ENCODE measurements around the gene HELZ.
"Not testable (repeated sequence)": the region's sequence is repeated elsewhere in the genome, so short reads cannot be mapped to it uniquely, and the experiment has no call there.

The HELZ gene

DNA sequence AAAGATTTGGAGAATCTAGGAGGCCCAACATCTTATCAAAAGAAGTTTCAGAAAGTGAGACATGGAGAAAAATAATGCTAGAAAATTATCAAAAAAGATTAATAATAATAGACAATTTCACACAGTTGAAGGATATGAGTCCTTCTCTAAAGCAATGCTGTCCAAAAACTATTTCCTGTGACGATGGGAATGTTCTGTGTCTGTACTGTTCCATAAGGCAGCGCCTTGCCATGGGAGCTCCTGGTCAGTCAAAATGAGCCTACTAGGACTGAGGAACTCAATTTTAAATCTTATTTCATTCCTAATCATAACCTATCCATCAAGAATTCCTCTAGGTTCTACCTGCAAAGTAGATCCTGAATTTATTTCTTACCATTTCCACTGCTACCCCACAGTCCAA, 151.6 kb downstream of the HELZ start:
- H3K27ac ChIP-seq (ENCODE audit: extremely low read depth, low read depth, low read length): no peak overlapping the region
- peaks cover 3% of the 10 kb centered on the region; the same call in 1 of the 2 replicates for H3K9me3 ChIP-seq (ENCODE audit: control insufficient read depth, insufficient read depth, low read depth, low read length)
- CTCF ChIA-PET: interaction anchor here (0.7 kb wide), 1 partner anchor 673 kb away, joined by 3 read pairs; no protein-coding TSS in a partner anchor
- no peak for TF ChIP-seq ZNF248 (tag by site-specific recombination; IDR thresholded peaks at IDR 0.05)
- TF ChIP-seq ZNF785 (tag by site-specific recombination; IDR thresholded peaks at IDR 0.05): no peak
- no peak for TF ChIP-seq ZNF585B (tag by site-specific recombination; IDR thresholded peaks at IDR 0.05)
- TF ChIP-seq YY2 (tag by site-specific recombination; IDR thresholded peaks at IDR 0.05): no peak
- TF ChIP-seq WT1 (tag by site-specific recombination; IDR thresholded peaks at IDR 0.05): no peak
- no peak for TF ChIP-seq ZBTB7A (tag by site-specific recombination; IDR thresholded peaks at IDR 0.05; ENCODE audit: low read depth)
- TF ChIP-seq ZNF529 (tag by site-specific recombination; IDR thresholded peaks at IDR 0.05; ENCODE audit: insufficient replicate concordance): no peak
- peaks cover 4 to 12% of the 10 kb centered on the region in 2 experiments for H3K36me3 ChIP-seq (ENCODE audit: control insufficient read depth in 2 of 2, insufficient read depth in 1 of 2, low read length in 2 of 2)
- POLR2A ChIA-PET: no interaction called here
- no peak overlapping the region for H3K4me3 ChIP-seq (ENCODE audit: low read depth, low read length)
- H3K4me1 ChIP-seq (ENCODE audit: control insufficient read depth, insufficient read depth, low read length): no peaks in the 10 kb centered on the region

DNA sequence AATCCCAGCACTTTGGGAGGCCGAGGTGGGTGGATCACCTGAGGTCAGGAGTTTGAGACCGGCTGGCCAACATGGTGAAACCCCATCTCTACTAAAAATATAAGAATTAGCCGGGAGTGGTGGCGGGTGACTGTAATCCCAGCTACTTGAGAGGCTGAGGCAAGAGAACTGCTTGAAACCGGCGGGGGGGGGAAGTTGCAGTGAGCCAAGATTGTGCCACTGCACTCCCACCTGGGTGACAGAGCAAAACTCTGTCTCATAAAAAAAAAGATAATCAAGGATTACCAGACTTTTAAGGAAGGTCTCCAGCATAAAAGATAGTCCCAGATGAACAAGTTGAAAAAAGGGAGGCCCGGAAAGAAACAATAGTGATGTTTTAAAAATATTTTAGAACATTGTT, 152.3 kb downstream of the HELZ start:
- not testable (repeated sequence) for H3K9me3 ChIP-seq (ENCODE audit: control insufficient read depth, insufficient read depth, low read depth, low read length); H3K4me3 ChIP-seq (ENCODE audit: low read depth, low read length); H3K4me1 ChIP-seq (ENCODE audit: control insufficient read depth, insufficient read depth, low read length); H3K27ac ChIP-seq (ENCODE audit: extremely low read depth, low read depth, low read length)
- POLR2A ChIA-PET: interaction anchor here (0.7 kb wide), 1 partner anchor 92 kb away, joined by 4 read pairs; no protein-coding TSS in a partner anchor
- CTCF ChIA-PET: interaction anchor here (0.7 to 1.7 kb wide), 2 partner anchors 11 to 674 kb away, joined by 3 to 5 read pairs; no protein-coding TSS in a partner anchor
- H3K36me3 ChIP-seq (ENCODE audit: control insufficient read depth in 2 of 2, insufficient read depth in 1 of 2, low read length in 2 of 2): peaks cover 4 to 16% of the 10 kb centered on the region in 2 experiments

GRCh38 chr17:67092291-67092690, 152.7 kb downstream of the HELZ start:
- H3K27ac ChIP-seq (ENCODE audit: extremely low read depth, low read depth, low read length): no peak overlapping the region
- CTCF ChIA-PET: interaction anchor here (0.7 to 1.7 kb wide), 2 partner anchors 11 to 40 kb away, joined by 5 read pairs; no protein-coding TSS in a partner anchor
- TF ChIP-seq ZNF623 (tag by site-specific recombination; IDR thresholded peaks at IDR 0.05): no peak
- POLR2A ChIA-PET: interaction anchor here (0.7 kb wide), 1 partner anchor 92 kb away, joined by 4 read pairs; no protein-coding TSS in a partner anchor
- peaks cover 4 to 18% of the 10 kb centered on the region in 2 experiments for H3K36me3 ChIP-seq (ENCODE audit: control insufficient read depth in 2 of 2, insufficient read depth in 1 of 2, low read length in 2 of 2)
- H3K4me1 ChIP-seq (ENCODE audit: control insufficient read depth, insufficient read depth, low read length): no peaks in the 10 kb centered on the region
- peaks cover 3% of the 10 kb centered on the region; the same call in 1 of the 2 replicates for H3K9me3 ChIP-seq (ENCODE audit: control insufficient read depth, insufficient read depth, low read depth, low read length)
- no peak overlapping the region for H3K4me3 ChIP-seq (ENCODE audit: low read depth, low read length)

GRCh38 chr17:67090341-67090740, 154.7 kb downstream of the HELZ start:
- Histone ChIP-seq H3K4me3 (ENCODE audit: low read depth, low read length) (no peak overlapping the region), H3K27ac (ENCODE audit: extremely low read depth, low read depth, low read length) (no peak overlapping the region), H3K4me1 (ENCODE audit: control insufficient read depth, insufficient read depth, low read length) (no peaks in the 10 kb centered on the region), H3K9me3 (ENCODE audit: control insufficient read depth, insufficient read depth, low read depth, low read length) (peaks cover 3% of the 10 kb centered on the region; the same call in 1 of the 2 replicates), H3K36me3 (ENCODE audit: control insufficient read depth in 2 of 2, insufficient read depth in 1 of 2, low read length in 2 of 2) (peaks cover 13 to 32% of the 10 kb centered on the region in 2 experiments)
- CTCF ChIA-PET: interaction anchor here (0.7 to 1.3 kb wide), 2 partner anchors 23 to 698 kb away, joined by 4 to 9 read pairs; no protein-coding TSS in a partner anchor
- TF ChIP-seq ZNF324 (tag by site-specific recombination; IDR thresholded peaks at IDR 0.05): no peak
- POLR2A ChIA-PET: no interaction called here

DNA sequence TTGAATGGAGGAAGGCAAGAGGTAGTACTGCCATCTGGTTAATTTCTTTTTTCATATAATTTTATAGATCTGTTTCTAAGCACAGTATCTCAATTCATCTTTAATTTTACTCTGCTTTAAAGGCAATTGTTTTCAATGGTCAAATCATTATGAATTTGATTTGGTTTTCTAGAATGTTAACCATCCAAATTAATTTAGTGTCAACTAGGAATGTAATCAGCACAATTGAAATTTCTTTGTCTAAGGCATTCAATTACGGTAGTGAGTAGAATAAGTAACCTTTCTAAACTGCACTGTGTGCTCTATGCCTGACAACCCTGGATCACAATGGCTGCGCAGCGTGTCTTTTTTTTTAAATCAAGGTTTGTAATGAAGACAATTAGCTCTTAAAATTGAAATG, 156.4 kb downstream of the HELZ start:
- H3K27ac ChIP-seq (ENCODE audit: extremely low read depth, low read depth, low read length): no peak overlapping the region
- H3K4me3 ChIP-seq (ENCODE audit: low read depth, low read length): no peak overlapping the region
- ChIA-PET POLR2A (interaction anchor here (0.6 kb wide), 1 partner anchor 132 kb away, joined by 3 read pairs; no protein-coding TSS in a partner anchor), CTCF (no interaction called here)
- TF ChIP-seq, protein P1, sequence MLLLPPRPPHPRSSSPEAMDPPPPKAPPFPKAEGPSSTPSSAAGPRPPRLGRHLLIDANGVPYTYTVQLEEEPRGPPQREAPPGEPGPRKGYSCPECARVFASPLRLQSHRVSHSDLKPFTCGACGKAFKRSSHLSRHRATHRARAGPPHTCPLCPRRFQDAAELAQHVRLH (tag by site-specific recombination; IDR thresholded peaks at IDR 0.05): no peak
- no peak for TF ChIP-seq ZNF549 (tag by site-specific recombination; IDR thresholded peaks at IDR 0.05)
- no peak for TF ChIP-seq ZNF571 (tag by site-specific recombination; IDR thresholded peaks at IDR 0.05)
- no peak for TF ChIP-seq ZNF791 (tag by site-specific recombination; IDR thresholded peaks at IDR 0.05)
- TF ChIP-seq TCF7L2 (IDR thresholded peaks at IDR 0.05; ENCODE audit: borderline replicate concordance, low read depth, low read length): no peak
- no peak for TF ChIP-seq ZNF449 (tag by site-specific recombination; IDR thresholded peaks at IDR 0.05)
- no peak for TF ChIP-seq ZNF404 (tag by site-specific recombination; IDR thresholded peaks at IDR 0.05)
- TF ChIP-seq ZNF155 (tag by site-specific recombination; IDR thresholded peaks at IDR 0.05): no peak
- TF ChIP-seq, protein P2, sequence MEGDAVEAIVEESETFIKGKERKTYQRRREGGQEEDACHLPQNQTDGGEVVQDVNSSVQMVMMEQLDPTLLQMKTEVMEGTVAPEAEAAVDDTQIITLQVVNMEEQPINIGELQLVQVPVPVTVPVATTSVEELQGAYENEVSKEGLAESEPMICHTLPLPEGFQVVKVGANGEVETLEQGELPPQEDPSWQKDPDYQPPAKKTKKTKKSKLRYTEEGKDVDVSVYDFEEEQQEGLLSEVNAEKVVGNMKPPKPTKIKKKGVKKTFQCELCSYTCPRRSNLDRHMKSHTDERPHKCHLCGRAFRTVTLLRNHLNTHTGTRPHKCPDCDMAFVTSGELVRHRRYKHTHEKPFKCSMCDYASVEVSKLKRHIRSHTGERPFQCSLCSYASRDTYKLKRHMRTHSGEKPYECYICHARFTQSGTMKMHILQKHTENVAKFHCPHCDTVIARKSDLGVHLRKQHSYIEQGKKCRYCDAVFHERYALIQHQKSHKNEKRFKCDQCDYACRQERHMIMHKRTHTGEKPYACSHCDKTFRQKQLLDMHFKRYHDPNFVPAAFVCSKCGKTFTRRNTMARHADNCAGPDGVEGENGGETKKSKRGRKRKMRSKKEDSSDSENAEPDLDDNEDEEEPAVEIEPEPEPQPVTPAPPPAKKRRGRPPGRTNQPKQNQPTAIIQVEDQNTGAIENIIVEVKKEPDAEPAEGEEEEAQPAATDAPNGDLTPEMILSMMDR (tag by site-specific recombination; IDR thresholded peaks at IDR 0.05): no peak
- TF ChIP-seq, protein P3, sequence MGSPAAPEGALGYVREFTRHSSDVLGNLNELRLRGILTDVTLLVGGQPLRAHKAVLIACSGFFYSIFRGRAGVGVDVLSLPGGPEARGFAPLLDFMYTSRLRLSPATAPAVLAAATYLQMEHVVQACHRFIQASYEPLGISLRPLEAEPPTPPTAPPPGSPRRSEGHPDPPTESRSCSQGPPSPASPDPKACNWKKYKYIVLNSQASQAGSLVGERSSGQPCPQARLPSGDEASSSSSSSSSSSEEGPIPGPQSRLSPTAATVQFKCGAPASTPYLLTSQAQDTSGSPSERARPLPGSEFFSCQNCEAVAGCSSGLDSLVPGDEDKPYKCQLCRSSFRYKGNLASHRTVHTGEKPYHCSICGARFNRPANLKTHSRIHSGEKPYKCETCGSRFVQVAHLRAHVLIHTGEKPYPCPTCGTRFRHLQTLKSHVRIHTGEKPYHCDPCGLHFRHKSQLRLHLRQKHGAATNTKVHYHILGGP (tag by site-specific recombination; IDR thresholded peaks at IDR 0.05): no peak
- TF ChIP-seq ZNF169 (tag by site-specific recombination; IDR thresholded peaks at IDR 0.05): no peak
- H3K4me1 ChIP-seq (ENCODE audit: control insufficient read depth, insufficient read depth, low read length): no peaks in the 10 kb centered on the region
- peaks cover 3% of the 10 kb centered on the region; the same call in 1 of the 2 replicates for H3K9me3 ChIP-seq (ENCODE audit: control insufficient read depth, insufficient read depth, low read depth, low read length)
- peaks cover 13 to 33% of the 10 kb centered on the region in 2 experiments for H3K36me3 ChIP-seq (ENCODE audit: control insufficient read depth in 2 of 2, insufficient read depth in 1 of 2, low read length in 2 of 2)
